Fibroblast of mammary gland (primary cell): ENCODE data around the gene CACNG3.

Source experiments
- DNase-seq: peaks from one replicate; pipeline ENCODE4 v3.0.0-alpha.2; 2010; ENCODE audit warnings: low read depth
- H3K4me3 ChIP-seq: 2 replicates; pipeline ENCODE4 v1.5.1; 2011; ENCODE audit warnings: low read depth, mild to moderate bottlenecking, low read length, moderate library complexity; ENCODE audit not compliant: control insufficient read depth
- TF ChIP-seq, protein P1 (sequence below): conservative IDR thresholded peaks from 2 replicates; pipeline ENCODE4 v1.5.1; 2011; ENCODE audit warnings: low read depth, low read length, inconsistent platforms; ENCODE audit not compliant: control insufficient read depth, insufficient read depth

The CACNG3 gene

GRCh38 chr16:24255456-24256371, at the start of gene CACNG3:
Gene CACNG3 (plus strand): TSS chr16:24256335. CDS start chr16:24256755, 420 bp downstream.
- DNase-seq = peak; percentile 10
- TF ChIP-seq, protein P1, sequence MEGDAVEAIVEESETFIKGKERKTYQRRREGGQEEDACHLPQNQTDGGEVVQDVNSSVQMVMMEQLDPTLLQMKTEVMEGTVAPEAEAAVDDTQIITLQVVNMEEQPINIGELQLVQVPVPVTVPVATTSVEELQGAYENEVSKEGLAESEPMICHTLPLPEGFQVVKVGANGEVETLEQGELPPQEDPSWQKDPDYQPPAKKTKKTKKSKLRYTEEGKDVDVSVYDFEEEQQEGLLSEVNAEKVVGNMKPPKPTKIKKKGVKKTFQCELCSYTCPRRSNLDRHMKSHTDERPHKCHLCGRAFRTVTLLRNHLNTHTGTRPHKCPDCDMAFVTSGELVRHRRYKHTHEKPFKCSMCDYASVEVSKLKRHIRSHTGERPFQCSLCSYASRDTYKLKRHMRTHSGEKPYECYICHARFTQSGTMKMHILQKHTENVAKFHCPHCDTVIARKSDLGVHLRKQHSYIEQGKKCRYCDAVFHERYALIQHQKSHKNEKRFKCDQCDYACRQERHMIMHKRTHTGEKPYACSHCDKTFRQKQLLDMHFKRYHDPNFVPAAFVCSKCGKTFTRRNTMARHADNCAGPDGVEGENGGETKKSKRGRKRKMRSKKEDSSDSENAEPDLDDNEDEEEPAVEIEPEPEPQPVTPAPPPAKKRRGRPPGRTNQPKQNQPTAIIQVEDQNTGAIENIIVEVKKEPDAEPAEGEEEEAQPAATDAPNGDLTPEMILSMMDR = no peak
- no peak within 1 kb of the TSS for H3K4me3 ChIP-seq

DNA sequence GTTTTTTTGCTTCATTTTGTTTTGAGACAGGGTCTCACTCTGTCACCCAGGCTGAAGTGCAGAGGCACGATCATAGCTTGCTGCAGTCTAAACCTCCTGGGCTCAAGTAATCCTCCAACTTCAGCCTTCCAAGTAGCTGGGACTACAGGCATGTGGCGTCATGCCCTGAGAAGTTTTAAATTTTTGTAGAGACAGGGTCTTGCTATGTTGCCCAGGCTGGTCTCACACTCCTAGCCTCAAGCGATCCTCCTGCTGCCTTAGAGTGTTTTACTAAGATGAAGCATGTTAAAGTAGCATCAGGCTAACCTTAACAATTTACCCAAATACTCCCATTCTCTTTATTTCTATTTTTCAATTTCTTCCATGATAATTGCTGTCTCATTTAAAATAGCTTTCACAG, 49.2 kb upstream of the CACNG3 start:
- no peak for DNase-seq
- TF ChIP-seq, protein P1 = no peak
- no peak overlapping the region for H3K4me3 ChIP-seq

GRCh38 chr16:24208710-24209109, 47.4 kb upstream of the CACNG3 start:
- no peak for DNase-seq

GRCh38 chr16:24214992-24215391, 41.1 kb upstream of the CACNG3 start:
- TF ChIP-seq, protein P1 = no peak
- no peak overlapping the region for H3K4me3 ChIP-seq
- DNase-seq = no peak

More at GRCh38 chr16:24208710-24209109, 47.4 kb upstream of the CACNG3 start:
- TF ChIP-seq, protein P1 = no peak
- no peak overlapping the region for H3K4me3 ChIP-seq

GRCh38 chr16:24216961-24217360, 39.2 kb upstream of the CACNG3 start:
- DNase-seq = no peak
- no peak overlapping the region for H3K4me3 ChIP-seq
- TF ChIP-seq, protein P1 = no peak

- TF ChIP-seq, protein P1 = no peak
- DNase-seq = no peak
- no peak overlapping the region for H3K4me3 ChIP-seq
Measured at GRCh38 chr16:24217461-24217860, 38.7 kb upstream of the CACNG3 start.
